Astrocyte of the cerebellum (primary cell): Measurements from ENCODE around the gene SLFN12L.
A peak's percentile ranks its signal among the peaks of the same experiment; 100 is the strongest.
"Not testable (repeated sequence)": the region's sequence is repeated elsewhere in the genome, so short reads cannot be mapped to it uniquely, and the experiment has no call there.

ENCODE experiments used
- DNase-seq: peaks from one replicate; pipeline ENCODE4 v3.0.0-alpha.2; 2011; ENCODE audit warnings: low read depth
- H3K4me3 ChIP-seq: 2 replicates; pipeline ENCODE4 v1.5.1; 2011; ENCODE audit warnings: mild to moderate bottlenecking, low read depth, low read length, moderate library complexity
- CTCF ChIP-seq: IDR thresholded peaks from 2 replicates; pipeline ENCODE4 v1.5.1; 2012; ENCODE audit warnings: low read length, low read depth, moderate library complexity, mild to moderate bottlenecking; ENCODE audit errors: missing control alignments
- in situ Hi-C: cut with HindIII; loops from 2 replicates; pipeline ENCODE4 v1.10.0; 2017; ENCODE audit warnings: low sequenced_read_pairs

Gene SLFN12L

GRCh38 chr17:35575759-35576158, 38.3 kb upstream of the SLFN12L start:
- TF ChIP-seq CTCF, result no peak
- no peak overlapping the region for H3K4me3 ChIP-seq
- in situ Hi-C loops, result loop anchor here (25.0 kb wide), 1 partner anchor 588 kb away; the partner anchor contains the start of gene LIG3
- no peak for DNase-seq

GRCh38 chr17:35569405-35569804, 31.9 kb upstream of the SLFN12L start:
- no peak overlapping the region for H3K4me3 ChIP-seq
- in situ Hi-C loops, result no loop called here
- no peak for TF ChIP-seq CTCF
- DNase-seq, result no peak

GRCh38 chr17:35568561-35568960, 31.1 kb upstream of the SLFN12L start:
- in situ Hi-C loops, result no loop called here
- TF ChIP-seq CTCF, result no peak
- peak overlapping the region; percentile 79 for H3K4me3 ChIP-seq
- no peak for DNase-seq

- H3K4me3 ChIP-seq, result no peak overlapping the region
- DNase-seq, result no peak
- no peak for TF ChIP-seq CTCF
- in situ Hi-C loops, result no loop called here
Measured at GRCh38 chr17:35566968-35567367, 29.5 kb upstream of the SLFN12L start.

GRCh38 chr17:35563181-35563580, 25.7 kb upstream of the SLFN12L start:
- H3K4me3 ChIP-seq, DNase-seq, in situ Hi-C loops: not testable (repeated sequence)

GRCh38 chr17:35560703-35561102, 23.2 kb upstream of the SLFN12L start, which contains the start of gene SLFN14:
SLFN14 (minus strand) TSS chr17:35560819; CDS start chr17:35558062, 2,757 bp downstream.
- no peak for DNase-seq
- no peak within 1 kb of the TSS for H3K4me3 ChIP-seq
- in situ Hi-C loops, result no loop called here
- TF ChIP-seq CTCF, result no peak

- in situ Hi-C loops, result no loop called here
- H3K4me3 ChIP-seq, result no peak overlapping the region
- DNase-seq, result no peak
- TF ChIP-seq CTCF, result no peak
Measured at GRCh38 chr17:35559495-35560210, 22.2 kb upstream of the SLFN12L start.
